OCI-LY7 (cell line): Measurements from ENCODE around the gene RASGRP4.
A peak's percentile ranks its signal among the peaks of the same experiment; 100 is the strongest.

Experiments used
- CTCF ChIP-seq: fragments of 200-600 bp; sonication (generic); conservative IDR thresholded peaks from 2 replicates; pipeline ENCODE4 v1.5.1; 2014; ENCODE audit warnings: mild to moderate bottlenecking, antibody characterized with exemption, low read length, moderate library complexity, mixed read lengths
- EZH2phosphoT487 ChIP-seq: fragments of 200-600 bp; sonication (generic); IDR thresholded peaks from 2 replicates; pipeline ENCODE4 v1.6.1; 2018; ENCODE audit warnings: low read depth, borderline replicate concordance, mild to moderate bottlenecking, mixed run types, antibody characterized with exemption, low read length, moderate library complexity, mixed read lengths

- TF ChIP-seq CTCF (peak; percentile 83), EZH2phosphoT487 (no peak)
These were observed 22.9 kb downstream of the RASGRP4 start, which contains the start of gene FAM98C for GRCh38 chr19:38402967-38403674.
